ENCODE results near the gene ZNF23.

GRCh38 chr16:71423865-71424264 is 38.2 kb downstream of the ZNF23 start:
- no peak for TF ChIP-seq POLR2AphosphoS5 (IDR thresholded peaks at IDR 0.05; ENCODE audit: low read depth, low read length)
- no peak for TF ChIP-seq CTCF (IDR thresholded peaks at IDR 0.05 in 2 of 3, conservative IDR thresholded peaks at IDR 0.05 in 1 of 3; ENCODE audit: borderline replicate concordance in 1 of 3, insufficient read depth in 1 of 3, low read depth in 2 of 3, low read length in 2 of 3)
- no peak for TF ChIP-seq POLR2A (IDR thresholded peaks at IDR 0.05; ENCODE audit: borderline replicate concordance, extremely low read depth, insufficient read depth, insufficient read length)
- no peak for TF ChIP-seq EZH2 (IDR thresholded peaks at IDR 0.05)
- TF ChIP-seq YY1 (IDR thresholded peaks at IDR 0.05; ENCODE audit: extremely low read depth, insufficient replicate concordance, low read depth, low read length), result no peak
- TF ChIP-seq CEBPB (IDR thresholded peaks at IDR 0.05; ENCODE audit: low read depth), result no peak
- TF ChIP-seq ELF1 (IDR thresholded peaks at IDR 0.05; ENCODE audit: borderline replicate concordance, low read depth), result no peak
- TF ChIP-seq REST (IDR thresholded peaks at IDR 0.05; ENCODE audit: low read depth), result no peak
- no peak for TF ChIP-seq JUND (IDR thresholded peaks at IDR 0.05)
- no peak for TF ChIP-seq ZNF274 (IDR thresholded peaks at IDR 0.05; ENCODE audit: low read depth, low read length)

Data from HCT116 (cell line).